ENCODE measurements around the gene TTYH3. TPM values are rescaled to one million over a fixed set of nuclear protein-coding genes. Genes with fewer than 3 reads are reported as not detected.

The TTYH3 gene
- total RNA-seq, 1 donor from 2014 or later = 250 TPM

- Mint-ChIP-seq H3K4me1 (ENCODE audit: unreplicated experiment) (peaks cover 3% of the 10 kb centered on the region), H3K27ac (ENCODE audit: unreplicated experiment) (no peak overlapping the region), H3K4me3 (ENCODE audit: unreplicated experiment) (no peak overlapping the region), H3K9me3 (ENCODE audit: unreplicated experiment) (no peaks in the 10 kb centered on the region), H3K27me3 (ENCODE audit: unreplicated experiment) (peaks cover 17% of the 10 kb centered on the region), H3K36me3 (ENCODE audit: low read depth, unreplicated experiment) (no peaks in the 10 kb centered on the region)
- TF ChIP-seq CTCF (IDR thresholded peaks at IDR 0.05; ENCODE audit: unreplicated experiment) = no peak
- no peak for DNase-seq (ENCODE audit: low spot score)
Observed at GRCh38 chr7:2701424-2701823, 69.6 kb downstream of the TTYH3 start.

- Mint-ChIP-seq H3K27ac (ENCODE audit: unreplicated experiment) (no peak overlapping the region), H3K36me3 (ENCODE audit: low read depth, unreplicated experiment) (no peaks in the 10 kb centered on the region), H3K27me3 (ENCODE audit: unreplicated experiment) (peaks cover 21% of the 10 kb centered on the region), H3K9me3 (ENCODE audit: unreplicated experiment) (no peaks in the 10 kb centered on the region), H3K4me1 (ENCODE audit: unreplicated experiment) (peaks cover 9% of the 10 kb centered on the region), H3K4me3 (ENCODE audit: unreplicated experiment) (no peak overlapping the region)
- no peak for DNase-seq (ENCODE audit: low spot score)
- TF ChIP-seq CTCF (IDR thresholded peaks at IDR 0.05; ENCODE audit: unreplicated experiment) = no peak
Observed at GRCh38 chr7:2701832-2702593, 70.2 kb downstream of the TTYH3 start.

GRCh38 chr7:2702594-2702957, 70.8 kb downstream of the TTYH3 start:
- H3K27ac Mint-ChIP-seq (ENCODE audit: unreplicated experiment) = no peak overlapping the region
- H3K36me3 Mint-ChIP-seq (ENCODE audit: low read depth, unreplicated experiment) = no peaks in the 10 kb centered on the region
- no peak for DNase-seq (ENCODE audit: low spot score)
- H3K4me3 Mint-ChIP-seq (ENCODE audit: unreplicated experiment) = no peak overlapping the region
- no peak for TF ChIP-seq CTCF (IDR thresholded peaks at IDR 0.05; ENCODE audit: unreplicated experiment)
- H3K4me1 Mint-ChIP-seq (ENCODE audit: unreplicated experiment) = peaks cover 13% of the 10 kb centered on the region
- no peaks in the 10 kb centered on the region for H3K9me3 Mint-ChIP-seq (ENCODE audit: unreplicated experiment)
- H3K27me3 Mint-ChIP-seq (ENCODE audit: unreplicated experiment) = peaks cover 24% of the 10 kb centered on the region

- Mint-ChIP-seq H3K9me3 (ENCODE audit: unreplicated experiment) (no peaks in the 10 kb centered on the region), H3K27me3 (ENCODE audit: unreplicated experiment) (peaks cover 19% of the 10 kb centered on the region), H3K4me3 (ENCODE audit: unreplicated experiment) (no peak overlapping the region), H3K27ac (ENCODE audit: unreplicated experiment) (no peak overlapping the region), H3K36me3 (ENCODE audit: low read depth, unreplicated experiment) (no peaks in the 10 kb centered on the region), H3K4me1 (ENCODE audit: unreplicated experiment) (peaks cover 15% of the 10 kb centered on the region)
- DNase-seq (ENCODE audit: low spot score) = no peak
- no peak for TF ChIP-seq CTCF (IDR thresholded peaks at IDR 0.05; ENCODE audit: unreplicated experiment)
Observed at GRCh38 chr7:2705371-2706096, 73.7 kb downstream of the TTYH3 start.

- no peak for TF ChIP-seq CTCF (IDR thresholded peaks at IDR 0.05; ENCODE audit: unreplicated experiment)
- Mint-ChIP-seq H3K36me3 (ENCODE audit: low read depth, unreplicated experiment) (no peaks in the 10 kb centered on the region), H3K4me3 (ENCODE audit: unreplicated experiment) (no peak overlapping the region), H3K27ac (ENCODE audit: unreplicated experiment) (peak overlapping the region; percentile 24), H3K27me3 (ENCODE audit: unreplicated experiment) (peaks cover 12% of the 10 kb centered on the region), H3K4me1 (ENCODE audit: unreplicated experiment) (peaks cover 15% of the 10 kb centered on the region), H3K9me3 (ENCODE audit: unreplicated experiment) (no peaks in the 10 kb centered on the region)
- no peak for DNase-seq (ENCODE audit: low spot score)
Observed at GRCh38 chr7:2706685-2707126, 74.9 kb downstream of the TTYH3 start.

Measured in endothelial cell (in vitro differentiated cells).